Measurements from ENCODE around the gene NUDT16L1.

DNA sequence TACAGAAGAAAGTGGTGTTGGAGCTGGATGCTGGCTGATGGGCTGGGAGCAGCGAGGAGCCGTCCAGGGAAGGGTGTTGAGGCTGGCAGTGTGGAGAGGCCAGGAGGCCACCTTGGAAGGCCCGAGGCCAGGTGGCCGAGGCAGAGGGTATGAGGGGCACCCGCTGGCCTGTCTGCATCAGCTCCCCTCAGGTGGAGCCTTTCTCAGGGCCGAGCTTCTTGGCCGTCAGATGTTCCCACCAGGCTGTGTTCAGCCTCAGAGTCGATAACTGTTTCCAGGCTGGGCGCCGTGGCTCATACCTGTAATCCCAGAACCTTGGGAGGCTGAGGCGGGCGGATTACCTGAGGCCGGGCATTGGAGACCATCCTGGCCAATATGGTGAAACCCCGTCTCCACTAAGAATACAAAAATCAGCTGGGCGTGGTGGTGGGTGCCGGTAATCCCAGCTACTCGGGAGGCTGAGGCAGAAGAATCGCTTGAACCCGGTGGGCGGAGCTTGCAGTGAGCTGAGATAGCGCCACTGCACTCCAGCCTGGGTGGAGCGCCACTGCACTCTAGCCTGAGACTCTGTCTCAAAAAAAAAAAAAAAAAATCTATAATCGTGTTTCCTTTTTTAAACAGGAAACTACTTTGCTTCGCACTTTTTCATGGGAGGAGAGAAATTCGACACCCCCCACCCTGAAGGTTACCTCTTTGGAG lies 43.5 kb upstream of the NUDT16L1 start:
- TF ChIP-seq EZH2 (IDR thresholded peaks at IDR 0.05), result no peak
- no peak for TF ChIP-seq POLR2AphosphoS5 (IDR thresholded peaks at IDR 0.05; ENCODE audit: borderline replicate concordance, low read depth, low read length)
